HL-60 (cell line): ENCODE results near the gene NRAS.

Source experiments
- CTCF ChIP-seq: IDR thresholded peaks from one replicate; pipeline ENCODE4 v1.5.1; 2011; ENCODE audit warnings: low read length, control low read depth, inconsistent platforms; ENCODE audit not compliant: insufficient read depth
- POLR2AphosphoS5 ChIP-seq: IDR thresholded peaks from 2 replicates; pipeline ENCODE4 v1.6.1; 2012; ENCODE audit warnings: low read depth

- TF ChIP-seq CTCF (no peak), POLR2AphosphoS5 (no peak)
Observed at GRCh38 chr1:114694540-114695310, 21.8 kb downstream of the NRAS start.
